ENCODE results near the gene CRABP2.

Gene CRABP2

DNA sequence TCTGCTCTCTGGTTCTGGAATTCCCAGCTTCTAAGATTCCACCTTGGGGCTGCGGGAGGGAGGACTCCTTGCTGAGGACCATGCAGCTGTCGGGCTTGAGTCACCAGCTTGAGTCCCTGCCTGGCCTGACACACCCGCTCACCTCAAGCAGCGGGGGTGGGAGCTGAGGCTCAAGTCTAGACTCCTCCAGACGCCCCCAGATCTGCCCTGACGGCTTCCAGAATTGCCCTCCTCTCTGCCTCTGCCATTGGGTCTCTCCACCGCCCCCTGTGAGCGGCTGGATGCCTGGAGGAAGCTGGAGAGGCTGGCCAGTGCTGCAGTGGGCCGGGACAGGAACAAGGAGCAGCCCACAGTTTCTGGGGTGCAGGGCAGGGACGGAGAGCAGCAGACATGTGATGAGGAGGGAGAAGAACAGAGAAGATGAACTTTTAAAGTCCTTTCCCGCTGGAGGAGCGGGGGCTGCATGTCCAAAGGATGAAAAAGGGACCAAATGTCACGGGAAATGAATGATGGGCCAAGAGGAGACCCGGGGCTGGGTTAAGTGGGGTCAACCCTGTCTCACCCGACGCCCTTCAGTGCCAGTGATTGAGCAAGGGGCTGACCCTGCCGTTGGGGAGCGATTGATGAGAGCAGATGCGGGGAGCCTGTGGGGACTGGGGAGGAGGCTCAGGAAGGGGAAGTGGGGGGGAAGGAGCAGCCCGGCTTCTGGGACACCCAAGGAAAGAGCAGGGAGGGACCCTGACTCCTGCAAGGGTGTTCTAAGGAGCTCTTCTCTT, 13.5 kb downstream of the CRABP2 start:
- no peak overlapping the region for H3K4me3 ChIP-seq (ENCODE audit: low read depth, low read length)

DNA sequence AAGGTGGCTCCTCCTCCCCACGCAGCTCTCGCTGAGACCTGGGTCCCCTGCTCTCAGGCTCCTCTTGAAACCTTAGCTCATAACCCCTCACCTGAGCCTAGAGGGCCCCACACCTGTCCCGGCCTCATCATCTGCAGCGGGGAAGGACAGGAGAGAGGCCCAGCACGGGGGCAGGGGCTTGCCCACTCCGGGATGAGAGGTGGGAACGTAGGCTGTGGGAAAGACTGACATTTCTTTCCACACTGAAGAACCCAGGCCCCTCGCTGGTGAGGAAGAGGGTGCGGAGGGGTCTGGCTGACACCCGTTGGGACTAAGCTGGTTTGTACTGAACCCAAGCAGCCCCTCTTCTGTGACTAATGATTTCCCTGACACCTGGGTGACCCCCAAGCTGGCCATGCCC, 14.2 kb downstream of the CRABP2 start:
- H3K4me3 ChIP-seq (ENCODE audit: low read depth, low read length): no peak overlapping the region

DNA sequence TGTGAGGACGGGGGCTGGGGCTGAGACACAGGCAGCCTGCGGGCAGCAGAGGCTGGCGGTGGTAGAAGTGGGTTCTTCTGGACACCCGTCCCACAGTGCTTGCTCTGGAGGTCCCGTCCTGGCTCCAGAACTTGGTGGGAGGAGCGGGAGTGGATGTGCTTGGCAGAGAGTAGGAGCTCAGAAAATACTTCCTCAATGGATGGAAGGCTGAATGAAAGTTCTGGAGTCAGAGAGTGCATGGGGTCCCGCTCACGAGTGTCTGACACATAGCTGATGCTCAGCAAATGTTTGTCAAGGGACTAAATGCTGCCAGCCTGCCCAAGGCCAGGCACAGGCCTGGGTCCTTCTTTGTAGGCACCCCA, 14.7 kb downstream of the CRABP2 start:
- H3K4me3 ChIP-seq (ENCODE audit: low read depth, low read length): no peak overlapping the region

DNA sequence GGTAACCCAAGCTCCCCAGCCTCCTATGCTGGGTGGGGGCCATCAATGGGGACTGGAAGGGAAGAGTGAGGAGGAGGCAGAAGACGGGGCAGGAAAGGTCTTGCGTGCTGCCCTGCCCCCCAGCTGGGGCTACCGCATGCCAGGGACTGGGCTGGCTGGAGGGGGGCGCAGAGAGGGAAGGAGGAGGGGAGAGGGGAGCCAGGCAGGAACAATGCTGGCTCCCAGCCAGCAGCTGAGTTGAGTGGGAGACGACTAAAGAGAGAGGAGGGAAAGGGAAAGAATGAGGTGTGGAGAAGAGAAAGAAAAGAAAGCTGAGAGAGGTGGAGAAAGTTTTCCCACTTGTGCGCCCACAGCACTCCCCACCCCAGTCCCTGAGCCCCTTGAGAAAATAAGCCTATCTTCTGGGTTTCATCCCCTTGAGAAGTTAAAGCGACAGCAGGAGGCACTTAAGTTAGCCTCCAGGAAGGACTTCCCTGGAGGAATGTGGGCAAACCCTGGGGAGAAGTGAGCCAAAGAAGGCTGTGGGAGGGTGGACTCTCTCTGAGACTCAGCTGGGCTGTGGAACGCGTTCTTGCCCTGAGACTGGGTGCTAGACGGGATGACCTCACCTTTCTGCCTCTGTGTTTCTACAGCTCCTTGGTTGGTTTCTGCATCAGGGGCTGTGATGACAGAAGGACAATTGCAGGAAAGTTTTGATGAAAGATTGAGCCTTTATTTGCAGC, 15.3 kb downstream of the CRABP2 start:
- no peak overlapping the region for H3K4me3 ChIP-seq (ENCODE audit: low read depth, low read length)

DNA sequence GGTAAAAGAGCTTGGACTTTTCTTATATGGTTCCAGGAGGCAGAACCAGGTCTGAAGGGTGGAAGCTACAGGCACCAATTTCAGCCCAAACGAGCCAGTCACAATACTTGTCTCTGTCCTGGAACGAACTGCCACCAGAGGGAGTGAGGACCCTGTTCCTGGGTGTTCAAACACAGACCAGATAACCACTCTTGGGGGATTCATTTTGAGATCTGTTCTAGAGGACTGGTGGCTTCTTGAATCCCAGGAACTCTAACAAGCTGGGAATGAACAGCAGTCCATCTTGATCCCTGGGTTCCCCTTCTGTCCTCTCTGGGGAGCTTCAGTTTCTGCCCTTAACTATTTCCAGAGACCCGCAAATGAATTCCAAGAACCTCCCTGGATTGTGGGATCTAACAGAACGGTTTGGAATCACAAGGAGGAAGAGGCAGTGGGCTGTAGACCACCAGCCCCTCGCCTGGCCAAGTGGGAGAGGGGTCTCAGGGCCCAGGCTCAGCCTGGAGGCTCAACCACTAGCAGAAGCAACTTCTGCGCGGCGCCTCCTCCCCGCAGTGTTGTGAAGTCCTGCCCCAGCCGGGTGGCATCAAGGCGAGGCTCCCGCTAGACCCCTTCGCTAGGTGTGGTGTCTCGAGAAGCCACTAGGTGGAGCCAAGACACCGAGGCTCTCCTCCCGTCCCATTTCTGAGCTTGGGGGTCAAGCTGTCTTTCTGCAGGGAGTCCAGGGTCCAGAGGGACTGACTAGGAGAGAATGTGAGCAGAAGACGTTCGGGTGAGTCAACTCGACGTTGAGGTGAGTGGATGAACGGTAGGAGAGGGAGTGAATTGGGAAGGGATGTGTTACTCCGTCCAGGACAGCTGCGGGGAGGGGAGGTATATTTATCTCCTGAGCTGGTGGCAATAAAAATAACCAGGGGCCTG, 16.1 kb downstream of the CRABP2 start:
- no peak overlapping the region for H3K4me3 ChIP-seq (ENCODE audit: low read depth, low read length)

DNA sequence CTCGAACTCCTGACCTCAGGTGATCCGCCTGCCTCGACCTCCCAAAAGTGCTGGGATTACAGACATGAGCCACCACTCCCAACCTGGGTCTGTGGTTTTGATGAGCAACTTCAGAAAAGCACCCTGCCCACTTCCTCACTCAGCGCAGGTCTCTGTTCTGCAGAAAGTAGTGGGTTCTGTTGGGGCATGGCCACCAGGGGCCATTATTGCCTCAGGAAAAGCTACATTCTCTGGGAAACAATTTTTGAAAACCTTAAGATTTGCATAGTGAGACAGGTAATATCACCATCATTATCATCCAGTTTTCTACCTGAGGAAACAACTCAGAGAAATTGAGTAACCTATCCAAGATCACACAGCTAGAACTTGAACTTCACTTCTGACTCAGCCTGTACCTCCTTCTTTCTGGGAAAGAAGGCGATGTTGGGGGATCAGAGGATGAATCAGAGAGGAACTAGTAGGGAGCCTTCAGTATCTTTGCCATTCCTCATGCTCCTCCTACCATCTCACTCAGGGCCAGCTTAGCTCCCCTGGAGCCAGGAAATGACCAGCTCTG, 21.1 kb downstream of the CRABP2 start:
- H3K4me3 ChIP-seq (ENCODE audit: low read depth, low read length): no peak overlapping the region

DNA sequence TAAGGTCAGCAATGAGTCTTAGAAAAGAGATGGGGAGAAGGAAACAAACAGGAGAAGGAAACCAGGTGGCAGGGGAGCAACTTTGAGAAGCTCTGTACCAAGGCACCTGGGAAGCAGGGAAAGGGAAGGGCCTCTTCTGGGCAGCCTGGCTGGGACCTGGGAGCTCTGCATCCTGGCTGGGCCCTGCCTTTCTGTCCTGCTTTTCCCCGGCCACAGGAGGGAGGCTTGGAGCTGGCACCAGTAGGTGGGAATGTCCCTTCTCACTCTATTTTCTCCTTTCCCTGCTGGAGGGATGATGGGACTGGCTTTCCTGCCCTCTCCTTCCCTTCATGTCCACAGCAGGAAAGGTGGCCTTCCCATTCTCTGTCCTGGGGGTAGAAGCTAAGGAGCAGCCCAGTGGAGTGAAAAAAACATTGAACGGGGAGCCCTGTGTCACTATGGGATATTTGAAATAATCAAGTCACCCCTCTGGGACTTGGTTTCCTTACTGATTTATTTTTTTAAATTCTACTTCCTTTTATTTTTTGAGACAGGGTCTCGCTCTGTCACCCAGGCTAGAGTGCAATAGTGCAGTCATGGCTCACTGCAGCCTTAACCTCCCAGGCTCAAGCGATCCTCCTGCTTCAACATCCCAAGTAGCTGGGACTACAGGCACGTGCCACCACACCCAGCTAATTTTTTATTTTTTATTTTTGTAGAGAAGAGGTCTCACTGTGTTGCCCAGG, 23.1 kb downstream of the CRABP2 start:
- H3K4me3 ChIP-seq (ENCODE audit: low read depth, low read length): no peak overlapping the region

DNA sequence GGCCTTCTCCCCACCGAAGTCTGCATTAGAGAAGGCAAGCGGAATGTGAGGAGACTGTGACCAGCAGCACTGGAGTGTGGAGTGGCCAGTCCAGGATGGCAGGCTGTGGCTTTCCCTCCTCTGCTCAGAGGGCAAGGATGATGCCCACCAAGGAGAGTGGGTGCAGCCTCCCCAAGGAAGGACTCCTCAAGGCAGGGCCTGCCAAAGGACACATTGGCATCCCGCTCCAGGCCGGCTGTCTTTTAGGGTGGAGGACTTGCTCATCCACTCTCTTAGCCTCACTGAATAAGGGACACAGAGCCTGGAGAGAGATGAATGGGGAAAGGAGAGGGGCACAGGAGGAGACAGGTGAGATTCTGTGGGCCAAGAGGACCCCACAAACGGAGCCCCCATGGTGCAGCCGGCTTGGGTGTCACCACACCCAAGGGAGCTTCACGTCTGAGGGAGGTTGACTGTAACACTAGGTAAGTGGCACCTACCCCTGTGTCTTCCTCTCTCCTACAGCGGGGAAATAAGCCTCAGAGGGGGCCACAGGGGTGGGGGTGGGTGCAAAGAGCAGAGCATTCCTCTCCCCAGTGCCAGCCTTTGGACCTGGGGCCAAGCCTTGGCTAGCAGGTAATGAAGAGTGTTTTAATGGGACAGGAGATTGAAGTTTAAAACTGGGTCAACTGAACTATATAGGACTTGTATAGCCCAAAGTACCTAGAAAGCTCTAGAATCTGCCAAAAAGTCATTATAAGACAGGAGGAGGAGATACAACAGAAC, 24.0 kb downstream of the CRABP2 start:
- H3K4me3 ChIP-seq (ENCODE audit: low read depth, low read length): no peak overlapping the region

DNA sequence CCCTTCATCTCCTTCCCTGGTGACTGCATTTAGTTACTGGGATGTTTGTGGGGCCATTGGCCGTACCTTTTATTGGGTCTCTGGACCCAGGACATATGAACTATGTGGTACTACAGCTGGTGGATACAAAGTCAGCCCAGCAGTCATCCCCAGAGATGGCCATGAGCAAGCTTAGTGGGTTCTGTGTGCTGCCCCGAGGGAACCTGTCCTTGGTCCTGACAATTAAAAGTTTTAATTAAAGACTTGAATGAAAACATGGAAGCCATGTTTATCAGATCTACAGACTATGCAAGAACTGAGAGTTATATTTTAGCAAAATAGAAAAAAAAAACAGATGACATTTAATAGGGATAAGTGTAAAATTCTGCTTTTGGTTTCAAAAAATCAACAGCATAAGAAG, 25.3 kb downstream of the CRABP2 start:
- H3K4me3 ChIP-seq (ENCODE audit: low read depth, low read length): no peak overlapping the region

DNA sequence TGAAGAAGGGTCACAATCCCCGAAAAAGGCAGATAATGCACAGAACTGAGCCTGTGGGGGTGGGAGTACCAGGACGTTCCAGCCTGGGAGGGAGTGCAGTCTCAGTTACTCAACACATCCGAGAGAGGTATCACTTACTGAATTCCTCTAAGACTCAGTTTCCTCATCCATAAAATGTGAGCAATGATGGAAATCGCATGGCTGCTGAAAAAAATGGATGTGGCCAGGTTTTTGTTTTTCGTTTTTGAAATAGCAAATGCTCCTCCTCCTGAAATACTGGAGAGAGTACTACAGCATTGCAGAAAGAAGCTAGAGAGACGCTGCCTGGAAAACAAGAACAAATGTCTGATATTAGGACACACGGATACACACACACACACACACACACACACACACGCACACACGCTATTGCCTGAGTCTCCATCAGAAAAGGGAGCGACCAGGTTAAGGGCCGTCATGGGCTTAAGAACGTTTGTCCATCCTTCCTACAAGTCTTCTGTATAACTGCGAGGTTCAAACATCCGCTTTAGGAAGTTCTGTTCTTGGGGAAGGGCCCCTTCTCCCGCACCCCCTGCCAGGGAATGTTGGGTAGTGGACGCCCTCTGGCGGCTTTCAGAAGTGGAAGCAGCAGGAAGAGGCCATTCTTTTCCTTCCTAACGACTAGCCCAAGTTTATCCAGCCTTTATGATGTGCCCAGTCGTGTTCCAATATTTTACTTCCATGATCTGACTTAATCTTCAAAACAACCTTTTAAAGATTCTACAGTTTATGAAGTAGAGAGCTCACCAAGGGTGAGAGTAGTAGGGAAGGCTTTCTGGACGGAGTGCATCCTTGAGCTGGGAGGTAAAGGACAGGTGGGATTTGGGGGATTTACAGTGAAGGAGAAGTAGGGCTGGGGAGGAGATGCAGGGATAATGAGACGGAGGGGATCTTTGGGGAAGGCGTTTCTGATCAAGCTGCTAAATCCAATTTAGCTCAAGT, 27.5 kb downstream of the CRABP2 start:
- H3K4me3 ChIP-seq (ENCODE audit: low read depth, low read length): peak overlapping the region; percentile 49

DNA sequence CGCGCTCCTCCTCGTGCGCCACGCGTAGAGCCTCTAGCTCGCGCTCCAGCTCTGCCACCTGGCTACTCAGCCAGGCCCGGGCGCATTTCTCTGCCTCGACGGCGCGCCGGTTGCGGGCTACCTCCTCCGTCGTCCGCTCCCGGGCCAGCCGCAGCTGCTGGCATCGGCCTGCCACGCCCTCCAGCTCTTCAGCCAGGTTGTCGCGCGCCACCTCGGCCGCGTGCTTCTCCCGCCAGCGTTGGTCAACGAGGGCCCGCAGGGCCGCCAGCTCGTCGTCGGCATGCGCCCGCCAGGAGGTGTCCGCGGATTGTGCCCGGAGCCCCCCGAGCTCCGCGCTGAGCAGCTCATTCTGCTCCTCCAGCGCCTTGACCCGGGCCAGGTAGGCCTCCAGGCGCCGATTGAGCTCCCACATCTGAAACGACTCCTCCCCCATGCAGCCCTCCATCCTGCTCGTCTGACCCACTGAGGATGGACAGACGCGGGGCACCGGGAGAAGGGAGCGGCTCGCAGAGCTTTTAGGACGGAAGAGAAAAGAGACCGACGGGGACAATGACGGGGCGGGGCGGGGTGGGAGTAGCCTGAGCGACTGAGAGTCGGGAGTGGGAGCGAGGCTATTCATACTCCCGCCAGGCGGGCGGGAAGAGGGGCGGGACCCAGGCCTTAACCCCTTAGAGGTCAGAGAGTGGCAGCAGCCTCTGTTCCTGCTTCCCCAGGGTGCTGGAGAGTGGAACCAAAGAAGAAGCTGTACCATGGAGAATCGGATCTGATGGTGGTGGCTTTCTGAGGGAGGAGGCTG, 28.4 kb downstream of the CRABP2 start, which contains the start of gene NES:
NES (minus strand) TSS at position 588 of the 796 bp plus-strand sequence; CDS start at position 445, 143 bp downstream.
- H3K4me3 ChIP-seq (ENCODE audit: low read depth, low read length): peak within 1 kb of the TSS; percentile 49

DNA sequence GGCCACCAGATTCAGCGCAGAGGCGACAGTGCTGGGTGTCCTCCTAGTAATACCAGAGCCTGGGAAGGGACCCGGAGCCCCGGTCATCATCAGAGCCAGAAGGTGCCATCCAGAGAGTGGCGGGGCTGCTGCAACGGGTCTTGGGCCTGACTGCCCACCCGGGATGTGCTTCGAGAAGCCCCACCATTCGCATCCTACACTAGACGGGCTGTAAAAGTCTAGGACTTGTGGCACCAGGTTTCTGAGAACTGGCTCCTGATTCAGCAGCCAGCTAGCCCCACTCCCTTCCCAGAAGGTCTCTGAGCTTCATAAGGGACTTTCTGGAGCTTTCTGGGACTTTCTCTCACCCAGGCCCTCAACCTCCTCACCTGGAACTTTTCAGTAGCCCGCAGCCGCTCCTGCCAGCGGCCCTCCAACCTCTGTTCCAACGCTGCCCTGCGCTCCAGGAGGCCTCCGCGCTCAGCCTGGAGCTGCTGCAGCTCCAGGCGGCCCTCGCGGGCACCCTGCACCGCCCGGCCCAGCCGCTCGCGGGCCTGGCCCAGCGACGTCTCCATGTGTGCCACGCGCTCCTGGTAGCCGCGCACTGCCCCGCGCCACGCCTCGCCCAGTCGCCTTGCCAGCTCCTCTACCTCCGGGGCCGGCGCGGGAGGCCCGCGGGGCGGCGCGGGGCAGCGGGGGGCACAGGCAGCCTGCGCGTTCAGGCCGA, 29.1 kb downstream of the CRABP2 start:
- H3K4me3 ChIP-seq (ENCODE audit: low read depth, low read length): peak overlapping the region; percentile 49

DNA sequence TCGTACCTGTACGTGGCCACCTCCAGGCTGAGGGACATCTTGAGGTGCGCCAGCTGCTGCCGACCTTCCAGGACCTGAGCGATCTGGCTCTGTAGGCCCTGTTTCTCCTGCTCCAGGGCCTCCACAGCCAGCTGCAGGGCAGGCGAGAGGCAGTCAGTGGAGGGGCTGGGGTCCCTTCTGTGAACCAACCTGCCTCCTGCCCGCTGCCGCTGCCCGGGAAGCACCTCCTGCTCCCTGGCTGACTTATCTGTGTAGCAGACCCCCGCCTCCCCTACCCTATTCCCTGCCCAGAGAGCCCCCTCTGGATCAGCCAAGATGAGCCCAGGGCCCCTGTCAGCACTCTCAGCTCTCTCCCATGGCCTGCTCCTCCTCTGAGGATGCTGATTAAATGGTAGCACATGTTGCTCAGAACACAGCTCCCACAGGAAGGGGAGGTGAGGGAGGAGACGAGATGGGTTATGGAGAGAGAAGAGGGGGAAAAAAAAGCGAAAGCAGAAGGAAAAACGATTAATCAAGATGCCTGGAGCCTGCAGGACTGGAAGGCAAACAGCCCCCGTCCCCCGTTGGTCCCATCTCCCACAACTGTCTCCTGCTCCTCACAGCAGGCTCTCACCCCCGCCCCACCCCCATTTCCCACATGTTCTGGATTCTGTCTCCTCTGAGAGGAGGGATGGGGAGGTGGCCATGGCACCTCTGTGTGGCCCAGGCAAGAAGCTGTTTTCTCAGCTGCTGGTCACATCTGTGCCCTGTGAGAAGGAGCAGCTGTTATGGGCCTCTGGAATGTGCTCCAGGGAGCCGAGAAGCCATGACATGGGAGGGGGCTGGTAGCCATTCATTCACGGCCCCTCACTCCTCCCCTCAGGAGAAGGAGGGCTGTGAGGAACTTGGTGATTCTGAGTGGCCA, 29.9 kb downstream of the CRABP2 start:
- H3K4me3 ChIP-seq (ENCODE audit: low read depth, low read length): peak overlapping the region; percentile 49

DNA sequence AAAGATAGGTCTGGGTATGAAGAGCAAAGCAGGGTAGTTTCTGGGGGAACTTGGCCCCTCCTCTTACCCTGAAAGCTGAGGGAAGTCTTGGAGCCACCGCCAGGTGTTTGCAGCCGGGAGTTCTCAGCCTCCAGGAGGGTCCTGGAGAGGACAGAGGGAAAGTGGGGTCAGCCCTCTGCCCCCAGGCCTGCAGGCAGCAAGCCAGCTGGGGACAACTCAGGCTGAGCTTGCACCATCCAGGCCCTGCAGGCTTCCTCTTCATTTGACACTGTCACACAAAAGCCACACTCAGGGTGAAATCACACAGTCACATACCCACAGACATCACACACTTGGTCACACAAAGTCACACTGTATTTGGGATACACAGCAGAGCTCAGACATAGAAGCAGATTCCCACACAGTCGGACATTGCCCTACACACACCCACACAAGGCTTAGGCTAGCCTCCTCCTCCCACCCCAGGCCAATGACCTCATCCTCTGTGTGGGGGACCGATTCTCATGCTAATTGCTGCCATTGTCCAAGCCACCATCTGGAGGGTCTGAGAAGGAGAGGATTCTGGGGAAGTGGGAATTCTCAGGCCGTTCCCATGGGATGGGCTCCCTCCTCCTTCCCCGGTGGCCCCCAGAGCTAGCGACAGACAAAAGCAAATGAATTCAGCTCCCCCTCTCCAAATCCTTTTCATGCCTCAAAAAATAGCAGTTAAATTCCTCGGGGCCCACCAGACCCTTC, 31.8 kb downstream of the CRABP2 start:
- H3K4me3 ChIP-seq (ENCODE audit: low read depth, low read length): peak overlapping the region; percentile 20

DNA sequence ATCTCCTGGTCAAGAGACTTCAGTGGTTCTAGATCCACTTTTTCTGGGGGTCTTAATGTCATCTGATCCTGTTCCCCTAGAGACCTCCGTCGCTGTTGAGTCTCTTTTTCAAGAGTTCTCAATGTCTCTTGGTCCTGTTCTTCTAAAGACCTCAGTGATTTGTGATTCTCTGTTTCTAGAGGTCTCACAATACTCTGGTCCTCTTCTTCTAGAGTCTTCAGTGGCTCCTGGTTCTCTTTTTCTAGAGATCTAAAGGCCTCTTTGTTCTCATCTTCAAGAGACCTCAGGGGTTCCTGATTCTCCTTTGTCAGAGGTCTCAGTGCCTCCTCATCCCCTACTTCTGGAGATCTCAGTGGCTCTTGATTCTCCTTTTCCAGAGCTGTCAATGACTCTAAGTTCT, 33.6 kb downstream of the CRABP2 start:
- H3K4me3 ChIP-seq (ENCODE audit: low read depth, low read length): no peak overlapping the region
